ENCODE results near the gene EFCAB7.

EFCAB7 gene

GRCh38 chr1:63599799-63600198 is 76.5 kb downstream of the EFCAB7 start:
- TF ChIP-seq, protein P1, sequence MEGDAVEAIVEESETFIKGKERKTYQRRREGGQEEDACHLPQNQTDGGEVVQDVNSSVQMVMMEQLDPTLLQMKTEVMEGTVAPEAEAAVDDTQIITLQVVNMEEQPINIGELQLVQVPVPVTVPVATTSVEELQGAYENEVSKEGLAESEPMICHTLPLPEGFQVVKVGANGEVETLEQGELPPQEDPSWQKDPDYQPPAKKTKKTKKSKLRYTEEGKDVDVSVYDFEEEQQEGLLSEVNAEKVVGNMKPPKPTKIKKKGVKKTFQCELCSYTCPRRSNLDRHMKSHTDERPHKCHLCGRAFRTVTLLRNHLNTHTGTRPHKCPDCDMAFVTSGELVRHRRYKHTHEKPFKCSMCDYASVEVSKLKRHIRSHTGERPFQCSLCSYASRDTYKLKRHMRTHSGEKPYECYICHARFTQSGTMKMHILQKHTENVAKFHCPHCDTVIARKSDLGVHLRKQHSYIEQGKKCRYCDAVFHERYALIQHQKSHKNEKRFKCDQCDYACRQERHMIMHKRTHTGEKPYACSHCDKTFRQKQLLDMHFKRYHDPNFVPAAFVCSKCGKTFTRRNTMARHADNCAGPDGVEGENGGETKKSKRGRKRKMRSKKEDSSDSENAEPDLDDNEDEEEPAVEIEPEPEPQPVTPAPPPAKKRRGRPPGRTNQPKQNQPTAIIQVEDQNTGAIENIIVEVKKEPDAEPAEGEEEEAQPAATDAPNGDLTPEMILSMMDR (IDR thresholded peaks at IDR 0.05; ENCODE audit: insufficient read depth, low read length, poor library complexity, severe bottlenecking), result no peak
- no peak for TF ChIP-seq EZH2phosphoT487 (conservative IDR thresholded peaks at IDR 0.05; ENCODE audit: low read length)
- Histone ChIP-seq H3K4me3 (ENCODE audit: insufficient read depth, low read length, poor library complexity, severe bottlenecking) (no peak overlapping the region), H3K79me2 (ENCODE audit: insufficient read depth, low read length) (peaks cover 44% of the 10 kb centered on the region), H3K27ac (ENCODE audit: low read depth, low read length) (no peak overlapping the region), H3K27me3 (ENCODE audit: low read length) (no peaks in the 10 kb centered on the region), H3K9ac (ENCODE audit: low read length) (no peak overlapping the region), H3K4me2 (ENCODE audit: low read depth, low read length, poor library complexity, severe bottlenecking) (no peak overlapping the region), H3F3A (ENCODE audit: insufficient read depth) (no peaks in the 10 kb centered on the region), H4K20me1 (ENCODE audit: low read depth, low read length) (no peaks in the 10 kb centered on the region), H2AFZ (ENCODE audit: low read depth, low read length, severe bottlenecking) (no peak overlapping the region), H3K9me3 (ENCODE audit: insufficient read depth, low read length) (no peaks in the 10 kb centered on the region), H3K9me2 (replicated peaks; ENCODE audit: insufficient read depth, low read length) (no peaks in the 10 kb centered on the region), H3K36me3 (ENCODE audit: low read length) (no peaks in the 10 kb centered on the region)

DNA sequence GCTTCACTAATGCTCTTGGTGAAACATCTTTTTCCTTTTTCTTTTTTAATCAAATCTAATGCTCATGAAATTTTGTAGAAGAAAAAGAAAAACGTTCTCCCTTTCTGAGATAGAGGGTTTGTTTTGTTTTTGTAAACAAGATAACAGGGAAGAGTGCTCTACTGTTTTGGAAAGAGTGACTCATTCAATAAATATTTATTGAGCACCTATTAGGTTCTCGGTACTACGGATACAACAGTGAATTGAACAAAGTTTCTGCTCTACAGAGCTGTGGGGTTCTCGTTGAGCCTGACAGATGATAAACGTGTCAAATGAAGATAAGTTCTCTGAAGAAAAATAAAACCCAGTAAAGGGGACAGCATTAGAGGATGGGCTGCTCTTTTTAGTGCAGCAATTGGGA is 76.9 kb downstream of the EFCAB7 start:
- H3K79me2 ChIP-seq (ENCODE audit: insufficient read depth, low read length), result peaks cover 39% of the 10 kb centered on the region
- no peaks in the 10 kb centered on the region for H3K9me3 ChIP-seq (ENCODE audit: insufficient read depth, low read length)
- no peak overlapping the region for H3K4me3 ChIP-seq (ENCODE audit: insufficient read depth, low read length, poor library complexity, severe bottlenecking)
- no peaks in the 10 kb centered on the region for H3F3A ChIP-seq (ENCODE audit: insufficient read depth)
- TF ChIP-seq EZH2phosphoT487 (conservative IDR thresholded peaks at IDR 0.05; ENCODE audit: low read length), result no peak
- TF ChIP-seq, protein P1 (IDR thresholded peaks at IDR 0.05; ENCODE audit: insufficient read depth, low read length, poor library complexity, severe bottlenecking), result no peak
- no peak overlapping the region for H3K4me2 ChIP-seq (ENCODE audit: low read depth, low read length, poor library complexity, severe bottlenecking)
- H3K27me3 ChIP-seq (ENCODE audit: low read length), result no peaks in the 10 kb centered on the region
- H3K36me3 ChIP-seq (ENCODE audit: low read length), result no peaks in the 10 kb centered on the region
- no peak overlapping the region for H3K27ac ChIP-seq (ENCODE audit: low read depth, low read length)
- H3K9me2 ChIP-seq (replicated peaks; ENCODE audit: insufficient read depth, low read length), result no peaks in the 10 kb centered on the region
- H3K9ac ChIP-seq (ENCODE audit: low read length), result no peak overlapping the region
- no peaks in the 10 kb centered on the region for H4K20me1 ChIP-seq (ENCODE audit: low read depth, low read length)
- H2AFZ ChIP-seq (ENCODE audit: low read depth, low read length, severe bottlenecking), result no peak overlapping the region

DNA sequence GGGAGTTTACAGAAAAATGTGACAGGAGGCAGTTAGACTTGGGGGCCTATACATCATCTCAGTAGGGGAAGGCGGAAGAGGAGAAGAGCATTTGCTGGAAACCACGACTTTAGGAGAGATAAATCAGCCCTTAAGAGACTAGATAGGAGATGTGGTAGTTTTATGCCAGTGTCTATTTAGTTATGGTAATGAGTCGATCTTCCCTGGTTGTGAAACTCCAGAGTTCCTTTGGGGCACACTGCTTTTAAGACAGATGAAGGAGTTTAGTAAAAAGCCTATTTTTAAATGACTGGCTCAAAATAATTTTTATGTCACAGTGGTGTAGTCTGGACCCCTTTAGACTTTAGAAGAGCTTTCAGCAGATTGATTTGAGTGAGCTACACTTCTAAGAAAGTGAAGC is 77.7 kb downstream of the EFCAB7 start:
- Histone ChIP-seq H2AFZ (ENCODE audit: low read depth, low read length, severe bottlenecking) (no peak overlapping the region), H3K9me3 (ENCODE audit: insufficient read depth, low read length) (no peaks in the 10 kb centered on the region), H4K20me1 (ENCODE audit: low read depth, low read length) (no peaks in the 10 kb centered on the region), H3K79me2 (ENCODE audit: insufficient read depth, low read length) (peaks cover 33% of the 10 kb centered on the region), H3K36me3 (ENCODE audit: low read length) (no peaks in the 10 kb centered on the region), H3K27me3 (ENCODE audit: low read length) (no peaks in the 10 kb centered on the region), H3K4me3 (ENCODE audit: insufficient read depth, low read length, poor library complexity, severe bottlenecking) (no peak overlapping the region), H3K4me2 (ENCODE audit: low read depth, low read length, poor library complexity, severe bottlenecking) (no peak overlapping the region), H3F3A (ENCODE audit: insufficient read depth) (no peaks in the 10 kb centered on the region), H3K9me2 (replicated peaks; ENCODE audit: insufficient read depth, low read length) (no peaks in the 10 kb centered on the region), H3K27ac (ENCODE audit: low read depth, low read length) (no peak overlapping the region), H3K9ac (ENCODE audit: low read length) (no peak overlapping the region)
- TF ChIP-seq, protein P1 (IDR thresholded peaks at IDR 0.05; ENCODE audit: insufficient read depth, low read length, poor library complexity, severe bottlenecking), result no peak
- TF ChIP-seq EZH2phosphoT487 (conservative IDR thresholded peaks at IDR 0.05; ENCODE audit: low read length), result no peak
